KOPT-K1 (cell line): Measurements from ENCODE around the gene MUC22.
"Not testable (repeated sequence)": the region's sequence is repeated elsewhere in the genome, so short reads cannot be mapped to it uniquely, and the experiment has no call there.

Source experiments
- H3K27ac ChIP-seq: fragments of 200-600 bp; sonication (generic); 2 replicates; pipeline ENCODE4 v1.5.1; 2016; ENCODE audit warnings: antibody characterized with exemption, mild to moderate bottlenecking, low read depth, low read length; ENCODE audit not compliant: poor library complexity, severe bottlenecking
- H3K36me3 ChIP-seq: fragments of 200-600 bp; sonication (generic); 2 replicates; pipeline ENCODE4 v1.5.1; 2017; ENCODE audit warnings: antibody characterized with exemption, mild to moderate bottlenecking, low read length, moderate library complexity; ENCODE audit not compliant: insufficient read depth
- H3K9me3 ChIP-seq: fragments of 200-600 bp; sonication (generic); 2 replicates; pipeline ENCODE4 v1.5.1; 2017; ENCODE audit warnings: antibody characterized with exemption, low read length, mild to moderate bottlenecking; ENCODE audit not compliant: insufficient read depth, poor library complexity, severe bottlenecking

The MUC22 gene

GRCh38 chr6:31010393-31011060 is at the start of gene MUC22:
Gene MUC22 (plus strand): TSS chr6:31010474. CDS start chr6:31010707, 233 bp downstream.
- no peak within 1 kb of the TSS for H3K27ac ChIP-seq

DNA sequence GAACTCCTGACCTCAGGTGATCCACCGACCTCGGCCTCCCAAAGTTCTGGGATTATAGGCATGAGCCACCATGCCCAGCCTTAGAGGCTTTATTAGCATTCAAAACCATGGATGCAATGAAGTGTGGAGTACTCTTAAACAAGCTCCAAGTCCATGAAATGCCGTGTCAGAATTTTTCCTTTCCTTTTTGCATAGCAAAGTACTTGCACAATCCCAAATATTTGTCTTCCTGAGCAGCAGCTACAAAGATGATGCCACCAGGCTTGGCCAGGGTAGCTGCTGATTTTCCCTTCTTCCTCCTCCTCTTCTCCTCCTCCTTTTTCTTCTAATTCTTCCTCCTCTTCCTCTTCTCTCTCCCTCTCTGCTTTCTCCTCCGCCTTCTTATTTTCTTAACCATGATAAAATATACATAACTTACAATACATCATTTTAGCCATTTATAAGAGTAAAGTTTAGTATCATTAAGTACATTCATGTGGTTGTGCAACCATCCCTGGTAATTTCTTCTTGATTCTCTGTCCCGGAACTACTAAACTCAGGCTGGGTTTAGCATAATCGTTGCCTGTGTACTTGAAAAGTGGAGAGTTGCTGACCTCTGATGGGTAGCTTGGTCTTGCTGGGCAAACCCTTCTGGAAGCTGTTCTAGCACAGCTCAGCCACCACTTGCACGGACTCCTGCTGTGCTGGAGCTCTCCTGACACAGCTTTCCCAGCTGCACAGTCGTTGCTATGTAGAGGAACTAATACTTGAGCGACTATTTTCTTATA is 49.2 kb upstream of the MUC22 start:
- Histone ChIP-seq H3K9me3 (no peaks in the 10 kb centered on the region), H3K27ac (no peak overlapping the region), H3K36me3 (no peaks in the 10 kb centered on the region)

More at GRCh38 chr6:31010393-31011060, at the start of gene MUC22:
- Histone ChIP-seq H3K9me3 (peaks cover 14% of the 10 kb centered on the region), H3K36me3 (no peaks in the 10 kb centered on the region)

GRCh38 chr6:30962716-30963115 is 47.6 kb upstream of the MUC22 start:
- Histone ChIP-seq H3K27ac (no peak overlapping the region), H3K36me3 (no peaks in the 10 kb centered on the region), H3K9me3 (no peaks in the 10 kb centered on the region)

DNA sequence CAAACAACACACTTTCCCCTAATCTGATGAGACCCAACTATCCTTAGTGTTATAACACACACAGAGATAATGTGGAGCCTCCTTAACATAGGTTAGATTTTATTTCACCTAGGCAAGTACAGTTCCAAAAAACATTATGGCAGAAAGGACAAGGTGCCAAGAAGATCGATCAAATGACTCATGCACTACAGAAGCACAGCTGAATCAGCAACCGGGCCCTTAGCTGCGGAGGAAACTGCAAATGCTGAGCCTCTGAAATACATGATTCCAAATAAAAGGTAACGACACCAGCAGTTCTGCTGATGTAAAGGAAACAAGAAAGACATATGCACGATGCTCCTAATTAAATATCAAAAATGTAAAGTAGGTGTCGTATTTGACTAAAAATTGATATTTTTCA is 46.6 kb upstream of the MUC22 start:
- Histone ChIP-seq H3K27ac (no peak overlapping the region), H3K9me3 (no peaks in the 10 kb centered on the region), H3K36me3 (no peaks in the 10 kb centered on the region)

- Histone ChIP-seq H3K27ac (no peak overlapping the region), H3K9me3 (no peaks in the 10 kb centered on the region), H3K36me3 (no peaks in the 10 kb centered on the region)
Observed at GRCh38 chr6:30964075-30964474, 46.2 kb upstream of the MUC22 start.

DNA sequence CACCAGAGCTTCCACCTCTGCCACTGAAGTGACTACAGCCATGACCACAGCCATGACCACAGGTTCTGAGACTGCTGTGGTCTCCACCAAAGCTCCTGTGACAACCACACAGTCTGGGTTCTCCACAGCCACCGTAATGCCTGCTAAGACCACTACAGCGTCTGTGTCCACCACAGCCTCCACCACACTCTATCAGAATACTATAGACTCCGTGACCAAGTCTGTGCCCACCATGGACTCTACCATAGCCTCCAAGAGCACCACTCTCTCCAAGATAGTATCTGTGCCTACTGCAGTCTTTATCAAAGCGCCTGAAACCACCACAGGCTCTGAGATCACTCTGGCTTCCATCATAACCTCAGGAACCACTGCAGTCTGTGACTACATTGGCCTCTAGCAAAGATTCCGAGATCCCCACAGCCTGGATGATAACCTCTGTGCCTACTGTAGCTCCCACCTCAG is 45.1 kb upstream of the MUC22 start:
- H3K9me3 ChIP-seq: no peaks in the 10 kb centered on the region
- no peaks in the 10 kb centered on the region for H3K36me3 ChIP-seq
- no peak overlapping the region for H3K27ac ChIP-seq

GRCh38 chr6:30966154-30966553 is 44.1 kb upstream of the MUC22 start:
- Histone ChIP-seq H3K27ac (no peak overlapping the region), H3K36me3 (no peaks in the 10 kb centered on the region), H3K9me3 (no peaks in the 10 kb centered on the region)

DNA sequence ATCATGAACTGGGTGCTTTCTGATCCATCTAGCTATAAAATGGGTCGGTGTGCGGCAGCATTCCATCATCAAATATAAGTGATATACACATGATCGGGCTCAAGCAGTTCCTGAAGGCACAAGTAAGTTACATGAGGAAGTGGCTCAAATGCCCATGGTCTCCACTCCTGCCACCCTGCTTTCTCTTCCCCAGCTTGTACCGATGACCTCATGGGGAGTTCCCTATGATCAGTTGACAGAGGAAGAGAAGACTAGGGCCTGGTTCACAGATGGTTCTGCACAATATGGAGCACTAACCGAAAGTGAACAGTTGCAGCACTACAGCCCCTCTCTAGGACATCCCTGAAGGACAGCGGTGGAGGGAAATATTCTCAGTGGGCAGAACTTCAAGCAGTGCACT is 41.1 kb upstream of the MUC22 start:
- H3K9me3 ChIP-seq, H3K27ac ChIP-seq, H3K36me3 ChIP-seq: not testable (repeated sequence)

- Histone ChIP-seq H3K36me3 (no peaks in the 10 kb centered on the region), H3K9me3 (no peaks in the 10 kb centered on the region), H3K27ac (no peak overlapping the region)
Observed at GRCh38 chr6:30970946-30971345, 39.3 kb upstream of the MUC22 start.

- Histone ChIP-seq H3K36me3 (no peaks in the 10 kb centered on the region), H3K27ac (no peak overlapping the region), H3K9me3 (no peaks in the 10 kb centered on the region)
Observed at GRCh38 chr6:30972816-30973215, 37.5 kb upstream of the MUC22 start.

GRCh38 chr6:30974490-30975252 is 35.6 kb upstream of the MUC22 start:
- Histone ChIP-seq H3K27ac (no peak overlapping the region), H3K36me3 (no peaks in the 10 kb centered on the region), H3K9me3 (no peaks in the 10 kb centered on the region)

DNA sequence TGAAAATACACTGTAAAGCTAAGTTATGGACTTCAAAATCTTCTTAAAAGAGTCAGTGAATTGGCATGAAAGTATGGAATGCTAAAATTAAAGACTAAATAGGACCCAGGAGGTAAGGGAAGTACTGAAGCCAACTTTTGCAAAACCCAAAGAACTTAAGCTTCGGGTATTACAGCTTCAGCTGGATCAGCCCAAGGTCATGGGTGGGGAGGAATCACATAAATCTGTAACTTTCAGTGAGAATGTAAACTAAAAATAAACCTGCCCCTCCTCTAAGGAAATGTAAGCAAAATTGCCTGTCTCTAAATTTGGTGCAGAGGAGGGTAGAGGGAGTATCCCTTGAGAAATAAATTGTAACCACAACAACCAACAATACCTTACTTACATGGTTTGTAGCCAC is 31.1 kb upstream of the MUC22 start:
- no peaks in the 10 kb centered on the region for H3K9me3 ChIP-seq
- H3K27ac ChIP-seq: no peak overlapping the region
- no peaks in the 10 kb centered on the region for H3K36me3 ChIP-seq

DNA sequence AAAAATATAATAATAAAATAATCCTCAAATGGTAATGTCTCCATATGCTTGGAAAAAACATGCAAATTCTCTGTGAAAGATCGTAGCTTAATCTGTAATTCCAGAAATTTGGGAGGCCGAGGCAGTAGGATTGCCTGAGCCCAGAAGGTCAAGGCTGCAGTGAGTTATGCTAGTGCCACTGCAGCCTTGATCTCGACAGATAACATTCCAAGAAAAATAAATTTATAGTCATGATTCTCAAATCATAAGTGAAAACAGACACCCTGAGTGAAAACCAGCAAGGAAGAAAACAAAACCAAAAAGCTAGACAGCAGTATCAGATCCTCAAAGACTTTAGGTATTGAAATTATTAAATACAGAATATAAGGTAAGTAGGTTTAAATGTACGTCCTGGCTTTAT is 30.6 kb upstream of the MUC22 start:
- no peak overlapping the region for H3K27ac ChIP-seq
- H3K9me3 ChIP-seq: no peaks in the 10 kb centered on the region

DNA sequence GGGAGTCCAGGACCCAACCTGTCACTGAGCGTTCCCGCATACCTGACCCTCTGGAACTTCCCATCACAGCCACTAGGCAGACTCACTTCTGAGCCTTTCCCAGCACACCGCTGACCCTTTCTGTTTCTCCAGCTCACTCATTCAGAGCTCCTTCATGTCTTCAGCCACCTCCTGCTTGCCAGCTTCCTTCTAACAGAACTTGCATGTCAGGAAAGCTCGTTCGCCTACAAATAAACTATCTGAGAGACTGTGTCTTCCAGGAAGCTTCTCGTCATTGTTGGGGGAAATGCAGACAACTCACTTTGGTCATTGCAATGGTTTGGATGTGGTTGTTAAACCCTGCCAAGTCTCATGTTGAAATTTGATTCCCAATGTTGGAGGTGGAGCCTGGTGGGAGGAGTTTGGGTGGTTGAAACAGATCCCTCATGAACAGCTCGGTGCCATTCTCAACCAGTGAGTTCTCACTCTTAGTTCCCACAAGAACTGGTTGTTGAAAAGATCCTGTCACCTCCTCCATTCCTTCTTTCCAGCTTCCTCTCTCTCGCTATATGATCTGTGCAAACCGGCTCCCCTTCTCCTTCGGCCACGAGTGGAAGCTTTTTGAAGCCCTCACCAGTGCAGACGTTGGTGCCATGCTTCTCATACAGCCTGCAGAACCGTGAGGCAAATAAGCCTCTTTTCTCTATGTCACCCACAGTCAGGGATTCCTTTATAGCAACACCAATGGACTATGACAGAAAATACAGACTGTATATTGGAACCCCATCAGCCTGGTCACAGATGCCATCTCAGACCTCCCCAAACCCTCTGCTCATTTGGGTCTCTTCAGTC is 28.1 kb upstream of the MUC22 start:
- no peaks in the 10 kb centered on the region for H3K9me3 ChIP-seq
- no peaks in the 10 kb centered on the region for H3K36me3 ChIP-seq
- no peak overlapping the region for H3K27ac ChIP-seq

More for the DNA sequence above, 30.6 kb upstream of the MUC22 start:
- no peaks in the 10 kb centered on the region for H3K36me3 ChIP-seq
